Measurements from ENCODE around the gene CLVS2.

GRCh38 chr6:122995921-122996793 is at the start of gene CLVS2:
- no peak for TF ChIP-seq SP1 (IDR thresholded peaks at IDR 0.05)
- TF ChIP-seq FOXA1 (IDR thresholded peaks at IDR 0.05) = no peak
- no peak for TF ChIP-seq LEF1 (IDR thresholded peaks at IDR 0.05; ENCODE audit: borderline replicate concordance)
- TF ChIP-seq BHLHE40 (IDR thresholded peaks at IDR 0.05; ENCODE audit: borderline replicate concordance) = no peak
- TF ChIP-seq TARDBP (IDR thresholded peaks at IDR 0.05) = no peak
- no peak for TF ChIP-seq FOXM1 (IDR thresholded peaks at IDR 0.05; ENCODE audit: borderline replicate concordance)
- no peak for TF ChIP-seq ARNT (IDR thresholded peaks at IDR 0.05)
- TF ChIP-seq NFRKB (IDR thresholded peaks at IDR 0.05) = no peak
- TF ChIP-seq SUZ12 (IDR thresholded peaks at IDR 0.05) = no peak
- TF ChIP-seq HDGF (IDR thresholded peaks at IDR 0.05; ENCODE audit: borderline replicate concordance) = no peak
- no peak for TF ChIP-seq FOXK2 (IDR thresholded peaks at IDR 0.05)
- peak; percentile 85 for TF ChIP-seq L3MBTL2 (conservative IDR thresholded peaks at IDR 0.05)
- no peak for TF ChIP-seq ZNF384 (IDR thresholded peaks at IDR 0.05)
